PFSK-1 (cell line): ENCODE results near the gene MCTP1.

Experiments
- FOXP2 ChIP-seq: optimal IDR thresholded peaks from 2 replicates; pipeline ENCODE3; 2011; ENCODE audit warnings: borderline replicate concordance, control low read depth, inconsistent platforms; ENCODE audit not compliant: insufficient read depth; ENCODE audit errors: extremely low read length, extremely low read depth
- POLR2AphosphoS5 ChIP-seq: IDR thresholded peaks from 2 replicates; pipeline ENCODE4 v1.6.1; 2012; ENCODE audit warnings: low read depth, mild to moderate bottlenecking, control low read depth, low read length, moderate library complexity
- SIN3A ChIP-seq: IDR thresholded peaks from 2 replicates; pipeline ENCODE4 v1.6.1; 2012; ENCODE audit warnings: mild to moderate bottlenecking, low read length, moderate library complexity, borderline replicate concordance; ENCODE audit not compliant: insufficient read depth
- TAF1 ChIP-seq: IDR thresholded peaks from 2 replicates; pipeline ENCODE4 v1.6.1; 2012; ENCODE audit warnings: low read length, control low read depth, borderline replicate concordance; ENCODE audit not compliant: insufficient read depth
- TF ChIP-seq, protein P1 (sequence below), 2 experiments: IDR thresholded peaks; 2 replicates each; pipeline versions ENCODE4 v1.6.1 to v1.8.0; 2011 to 2012; ENCODE audit warnings: low read depth in 2 of 2, low read length in 2 of 2, control low read depth in 1 of 2, inconsistent platforms in 1 of 2, mild to moderate bottlenecking in 1 of 2, moderate library complexity in 1 of 2; ENCODE audit not compliant: insufficient read depth in 1 of 2

Gene MCTP1

DNA sequence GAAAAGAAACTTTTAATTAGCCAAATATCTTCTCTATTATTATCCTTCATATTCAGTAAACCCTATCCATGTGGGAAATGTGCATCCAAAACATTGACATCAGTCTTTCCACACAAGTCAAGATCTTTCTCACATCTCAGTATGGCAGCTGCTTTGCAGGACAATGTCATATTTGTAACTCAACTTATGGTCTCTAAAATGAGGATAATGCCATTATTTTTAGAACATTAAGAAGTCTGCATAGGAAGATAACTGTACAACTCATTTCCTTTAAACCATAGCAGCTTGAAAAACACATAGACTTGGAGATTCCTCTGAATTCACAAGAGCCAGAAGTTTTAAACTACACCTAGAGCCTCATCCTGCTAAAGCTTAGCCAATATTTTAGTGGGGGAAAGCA is 43.7 kb downstream of the MCTP1 start:
- no peak for TF ChIP-seq SIN3A
- no peak for TF ChIP-seq POLR2AphosphoS5
- TF ChIP-seq, protein P1, sequence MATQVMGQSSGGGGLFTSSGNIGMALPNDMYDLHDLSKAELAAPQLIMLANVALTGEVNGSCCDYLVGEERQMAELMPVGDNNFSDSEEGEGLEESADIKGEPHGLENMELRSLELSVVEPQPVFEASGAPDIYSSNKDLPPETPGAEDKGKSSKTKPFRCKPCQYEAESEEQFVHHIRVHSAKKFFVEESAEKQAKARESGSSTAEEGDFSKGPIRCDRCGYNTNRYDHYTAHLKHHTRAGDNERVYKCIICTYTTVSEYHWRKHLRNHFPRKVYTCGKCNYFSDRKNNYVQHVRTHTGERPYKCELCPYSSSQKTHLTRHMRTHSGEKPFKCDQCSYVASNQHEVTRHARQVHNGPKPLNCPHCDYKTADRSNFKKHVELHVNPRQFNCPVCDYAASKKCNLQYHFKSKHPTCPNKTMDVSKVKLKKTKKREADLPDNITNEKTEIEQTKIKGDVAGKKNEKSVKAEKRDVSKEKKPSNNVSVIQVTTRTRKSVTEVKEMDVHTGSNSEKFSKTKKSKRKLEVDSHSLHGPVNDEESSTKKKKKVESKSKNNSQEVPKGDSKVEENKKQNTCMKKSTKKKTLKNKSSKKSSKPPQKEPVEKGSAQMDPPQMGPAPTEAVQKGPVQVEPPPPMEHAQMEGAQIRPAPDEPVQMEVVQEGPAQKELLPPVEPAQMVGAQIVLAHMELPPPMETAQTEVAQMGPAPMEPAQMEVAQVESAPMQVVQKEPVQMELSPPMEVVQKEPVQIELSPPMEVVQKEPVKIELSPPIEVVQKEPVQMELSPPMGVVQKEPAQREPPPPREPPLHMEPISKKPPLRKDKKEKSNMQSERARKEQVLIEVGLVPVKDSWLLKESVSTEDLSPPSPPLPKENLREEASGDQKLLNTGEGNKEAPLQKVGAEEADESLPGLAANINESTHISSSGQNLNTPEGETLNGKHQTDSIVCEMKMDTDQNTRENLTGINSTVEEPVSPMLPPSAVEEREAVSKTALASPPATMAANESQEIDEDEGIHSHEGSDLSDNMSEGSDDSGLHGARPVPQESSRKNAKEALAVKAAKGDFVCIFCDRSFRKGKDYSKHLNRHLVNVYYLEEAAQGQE (IDR thresholded peaks at IDR 0.05; ENCODE audit: insufficient read depth in 1 of 2, low read depth in 2 of 2, low read length in 2 of 2), result no peak
- TF ChIP-seq TAF1, result no peak
- no peak for TF ChIP-seq FOXP2

DNA sequence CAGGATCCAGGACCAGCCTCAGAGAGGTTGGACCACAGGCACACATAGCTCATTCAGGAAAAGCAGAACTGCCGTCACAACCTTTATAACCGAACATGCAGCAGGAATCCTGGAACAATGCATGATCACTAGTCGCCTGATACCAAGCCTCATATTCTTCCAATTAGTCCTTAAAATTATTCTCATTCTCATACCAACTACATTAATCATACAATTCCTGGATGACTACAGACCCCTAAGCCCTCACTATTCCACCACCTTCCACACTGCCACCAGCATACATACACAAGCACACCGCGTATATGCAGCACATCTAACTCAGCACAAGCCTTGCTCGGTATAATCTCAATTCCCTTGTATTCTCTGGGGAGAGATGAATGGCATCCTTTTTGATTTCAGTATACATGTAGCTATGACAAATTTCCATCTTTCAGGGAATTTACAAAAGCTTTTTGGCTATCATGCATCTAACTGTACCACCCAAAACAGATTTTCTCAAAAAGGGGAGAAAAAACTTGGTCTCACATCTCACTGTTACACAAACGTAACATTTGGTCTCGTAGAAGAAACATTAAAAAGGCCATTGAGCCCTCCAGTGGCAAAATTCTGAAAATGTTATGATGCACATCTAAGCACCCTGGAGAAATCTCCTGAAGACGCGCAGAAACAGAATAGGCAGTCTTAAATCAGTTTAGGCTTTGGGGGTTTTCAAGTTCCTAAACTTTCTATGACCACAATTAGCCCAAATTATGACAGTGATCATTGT is 46.2 kb downstream of the MCTP1 start:
- TF ChIP-seq, protein P1 (IDR thresholded peaks at IDR 0.05; ENCODE audit: insufficient read depth in 1 of 2, low read depth in 2 of 2, low read length in 2 of 2), result no peak
- TF ChIP-seq SIN3A, result no peak
- TF ChIP-seq FOXP2, result no peak
- TF ChIP-seq TAF1, result no peak
- TF ChIP-seq POLR2AphosphoS5, result no peak

DNA sequence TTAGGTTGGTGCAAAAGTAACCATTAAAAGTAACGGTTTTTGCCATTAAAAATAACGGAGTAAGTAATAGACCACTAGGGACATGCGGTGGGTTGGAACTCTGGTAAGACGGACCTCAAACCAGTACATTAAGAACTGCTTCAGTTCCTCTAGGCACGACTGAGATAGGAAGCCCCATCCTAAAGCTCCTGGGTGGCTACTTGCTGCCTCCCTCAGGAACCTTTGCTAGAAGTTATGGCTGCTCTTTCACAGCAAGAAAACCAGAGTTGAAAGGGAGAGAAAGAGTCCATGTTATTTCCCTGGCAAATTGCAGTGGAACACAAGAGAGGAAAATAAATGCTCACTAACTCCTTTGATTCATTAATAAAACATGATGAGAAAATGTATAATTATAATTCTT is 47.6 kb downstream of the MCTP1 start:
- no peak for TF ChIP-seq TAF1
- TF ChIP-seq SIN3A, result no peak
- no peak for TF ChIP-seq FOXP2
- TF ChIP-seq, protein P1 (IDR thresholded peaks at IDR 0.05; ENCODE audit: insufficient read depth in 1 of 2, low read depth in 2 of 2, low read length in 2 of 2), result no peak

DNA sequence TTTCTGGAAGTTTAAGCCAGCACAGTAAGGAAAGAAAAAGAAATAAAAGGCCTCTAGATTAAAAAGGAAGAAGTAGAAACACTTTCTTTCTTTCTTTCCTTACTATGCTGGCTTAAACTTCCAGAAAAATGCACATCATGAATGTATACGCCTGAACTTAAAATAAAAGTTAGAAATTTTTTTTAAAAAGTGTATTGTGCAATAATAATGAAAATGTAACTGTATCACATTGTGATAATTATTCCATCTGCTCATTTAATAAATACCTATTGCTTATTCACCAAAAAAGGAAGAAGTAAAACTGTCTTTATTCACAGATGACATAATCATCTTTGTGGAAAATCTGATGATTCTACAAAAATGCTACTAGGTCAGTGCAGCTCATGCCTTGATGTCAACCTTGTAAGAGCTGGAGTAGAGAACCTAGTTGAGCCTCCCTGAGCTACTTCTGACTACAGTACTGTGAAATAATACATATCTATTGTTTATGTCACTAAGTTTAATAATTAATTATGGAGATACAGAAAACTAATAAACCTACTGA is 49.4 kb downstream of the MCTP1 start:
- no peak for TF ChIP-seq TAF1
- no peak for TF ChIP-seq POLR2AphosphoS5
- TF ChIP-seq FOXP2, result no peak
- TF ChIP-seq, protein P1 (IDR thresholded peaks at IDR 0.05; ENCODE audit: insufficient read depth in 1 of 2, low read depth in 2 of 2, low read length in 2 of 2), result no peak
- no peak for TF ChIP-seq SIN3A

DNA sequence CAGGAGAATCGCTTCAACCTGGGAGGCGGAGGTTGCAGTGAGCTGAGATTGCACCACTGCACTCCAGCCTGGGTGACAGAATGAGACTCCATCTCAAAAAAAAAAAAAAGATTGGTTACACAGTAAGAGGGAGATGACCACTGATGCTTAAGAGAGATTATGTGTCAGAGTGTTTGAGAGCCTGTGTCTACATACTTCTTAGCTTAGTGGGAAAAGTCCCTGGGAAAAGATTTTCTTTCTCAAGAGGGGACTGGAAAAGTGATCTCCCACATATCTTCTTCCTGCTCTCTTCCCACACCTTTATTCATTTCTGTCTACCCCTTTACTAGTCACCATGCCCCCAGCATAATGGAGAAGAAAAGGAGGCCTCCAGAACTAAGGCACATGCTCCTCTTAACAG is 55.2 kb downstream of the MCTP1 start:
- TF ChIP-seq POLR2AphosphoS5 (no peak), FOXP2 (no peak)
- TF ChIP-seq, protein P1 (IDR thresholded peaks at IDR 0.05; ENCODE audit: insufficient read depth in 1 of 2, low read depth in 2 of 2, low read length in 2 of 2), result no peak
